Mucosa of stomach (tissue), 1 donor: Measurements from ENCODE around the gene GNB3.
A peak's percentile ranks its signal among the peaks of the same experiment; 100 is the strongest.

Experiments used
- H3K27me3 ChIP-seq: one replicate; pipeline ENCODE4 v1.7.0; 2013; ENCODE audit warnings: mild to moderate bottlenecking, low read length; ENCODE audit not compliant: control insufficient read depth, insufficient read depth
- H3K36me3 ChIP-seq: one replicate; pipeline ENCODE4 v1.7.0; 2013; ENCODE audit warnings: low read length; ENCODE audit not compliant: control insufficient read depth, insufficient read depth
- H3K4me1 ChIP-seq: one replicate; pipeline ENCODE4 v1.7.0; 2013; ENCODE audit warnings: mild to moderate bottlenecking, low read length; ENCODE audit not compliant: control insufficient read depth, insufficient read depth
- H3K4me3 ChIP-seq: one replicate; pipeline ENCODE4 v1.7.0; 2013; ENCODE audit warnings: low read length
- H3K9ac ChIP-seq: one replicate; pipeline ENCODE4 v1.7.0; 2013; ENCODE audit warnings: mild to moderate bottlenecking, low read length, moderate library complexity
- H3K9me3 ChIP-seq: one replicate; pipeline ENCODE4 v1.7.0; 2013; ENCODE audit warnings: mild to moderate bottlenecking, low read length, moderate library complexity; ENCODE audit not compliant: control insufficient read depth
- donor health status: Pancreatic carcinoma.

GNB3 gene

GRCh38 chr12:6825398-6826124, 15.2 kb upstream of the GNB3 start:
- peaks cover 17% of the 10 kb centered on the region for H3K4me1 ChIP-seq
- H3K36me3 ChIP-seq = no peaks in the 10 kb centered on the region
- H3K9ac ChIP-seq = no peak overlapping the region
- no peak overlapping the region for H3K4me3 ChIP-seq
- no peaks in the 10 kb centered on the region for H3K9me3 ChIP-seq
- peaks cover 89% of the 10 kb centered on the region for H3K27me3 ChIP-seq

GRCh38 chr12:6826125-6826733, 14.5 kb upstream of the GNB3 start:
- Histone ChIP-seq H3K4me1 (peaks cover 17% of the 10 kb centered on the region), H3K27me3 (peaks cover 87% of the 10 kb centered on the region), H3K4me3 (no peak overlapping the region), H3K9ac (no peak overlapping the region), H3K36me3 (no peaks in the 10 kb centered on the region), H3K9me3 (no peaks in the 10 kb centered on the region)

- Histone ChIP-seq H3K4me3 (no peak overlapping the region), H3K9me3 (no peaks in the 10 kb centered on the region), H3K4me1 (peaks cover 17% of the 10 kb centered on the region), H3K27me3 (peaks cover 85% of the 10 kb centered on the region), H3K36me3 (no peaks in the 10 kb centered on the region), H3K9ac (no peak overlapping the region)
Observed at GRCh38 chr12:6826734-6827436, 13.8 kb upstream of the GNB3 start.

- no peak overlapping the region for H3K9ac ChIP-seq
Observed at GRCh38 chr12:6827437-6827911, 13.3 kb upstream of the GNB3 start.

GRCh38 chr12:6827982-6828780, 12.5 kb upstream of the GNB3 start, which contains the start of gene P3H3:
TSS of gene P3H3 (plus strand) at chr12:6828407. CDS start at chr12:6828441, 34 bp downstream.
- Histone ChIP-seq H3K9ac (peak within 1 kb of the TSS; percentile 73), H3K4me3 (peak within 1 kb of the TSS; percentile 50), H3K27me3 (peaks cover 74% of the 10 kb centered on the region), H3K4me1 (peaks cover 17% of the 10 kb centered on the region), H3K9me3 (no peaks in the 10 kb centered on the region), H3K36me3 (no peaks in the 10 kb centered on the region)

More at GRCh38 chr12:6827437-6827911, 13.3 kb upstream of the GNB3 start:
- H3K4me3 ChIP-seq = no peak overlapping the region
- peaks cover 17% of the 10 kb centered on the region for H3K4me1 ChIP-seq
- H3K27me3 ChIP-seq = peaks cover 79% of the 10 kb centered on the region
- no peaks in the 10 kb centered on the region for H3K9me3 ChIP-seq
- H3K36me3 ChIP-seq = no peaks in the 10 kb centered on the region

GRCh38 chr12:6828781-6829535, 11.8 kb upstream of the GNB3 start:
- Histone ChIP-seq H3K9ac (peak overlapping the region; percentile 73), H3K27me3 (peaks cover 66% of the 10 kb centered on the region), H3K36me3 (no peaks in the 10 kb centered on the region), H3K4me3 (peak overlapping the region; percentile 50), H3K9me3 (no peaks in the 10 kb centered on the region), H3K4me1 (peaks cover 17% of the 10 kb centered on the region)

GRCh38 chr12:6829536-6830220, 11.0 kb upstream of the GNB3 start:
- no peaks in the 10 kb centered on the region for H3K36me3 ChIP-seq
- H3K27me3 ChIP-seq = peaks cover 59% of the 10 kb centered on the region
- H3K9ac ChIP-seq = peak overlapping the region; percentile 73
- H3K4me3 ChIP-seq = no peak overlapping the region
- no peaks in the 10 kb centered on the region for H3K9me3 ChIP-seq
- peaks cover 17% of the 10 kb centered on the region for H3K4me1 ChIP-seq

GRCh38 chr12:6830286-6830890, 10.3 kb upstream of the GNB3 start:
- no peak overlapping the region for H3K9ac ChIP-seq
- no peaks in the 10 kb centered on the region for H3K9me3 ChIP-seq
- peaks cover 17% of the 10 kb centered on the region for H3K4me1 ChIP-seq
- peaks cover 51% of the 10 kb centered on the region for H3K27me3 ChIP-seq
- H3K4me3 ChIP-seq = no peak overlapping the region
- H3K36me3 ChIP-seq = no peaks in the 10 kb centered on the region

- Histone ChIP-seq H3K27me3 (peaks cover 45% of the 10 kb centered on the region), H3K36me3 (no peaks in the 10 kb centered on the region), H3K4me1 (peaks cover 21% of the 10 kb centered on the region), H3K9ac (no peak overlapping the region), H3K9me3 (no peaks in the 10 kb centered on the region), H3K4me3 (no peak overlapping the region)
Observed at GRCh38 chr12:6830999-6831398, 9.7 kb upstream of the GNB3 start.

GRCh38 chr12:6831450-6831995, 9.2 kb upstream of the GNB3 start:
- Histone ChIP-seq H3K36me3 (no peaks in the 10 kb centered on the region), H3K27me3 (peaks cover 40% of the 10 kb centered on the region), H3K4me3 (no peak overlapping the region), H3K9me3 (no peaks in the 10 kb centered on the region), H3K4me1 (peaks cover 21% of the 10 kb centered on the region), H3K9ac (no peak overlapping the region)
